Lower leg skin (tissue), 4 donors: Measurements from ENCODE around the gene TP73. TPM values are rescaled to one million over a fixed set of nuclear protein-coding genes. Genes with fewer than 3 reads are reported as not detected.

Experiments used
- DNase-seq, 2 donors: peaks; one replicate each; pipeline ENCODE4 v3.0.0-alpha.2; 2019; ENCODE audit warnings: low spot score in 2 of 2
- H3K4me3 ChIP-seq: fragments of 200-600 bp; sonication (generic); 2 replicates; pipeline ENCODE4 v1.5.1; 2017; ENCODE audit warnings: mild to moderate bottlenecking, low read depth; ENCODE audit not compliant: poor library complexity, severe bottlenecking
- CTCF ChIP-seq, 3 donors: fragments of 450-650 bp; IDR thresholded peaks; one replicate each; pipeline ENCODE4 v1.5.1; 2016; ENCODE audit warnings: antibody characterized with exemption in 3 of 3, mild to moderate bottlenecking in 3 of 3, moderate library complexity in 2 of 3
- POLR2A ChIP-seq, 2 donors: fragments of 450-650 bp; IDR thresholded peaks; one replicate each; pipeline ENCODE4 v1.6.1; 2016 to 2017; ENCODE audit warnings: antibody characterized with exemption in 2 of 2, mild to moderate bottlenecking in 1 of 2, moderate library complexity in 1 of 2
- WGBS, 2 donors: methylation state at CpG; one replicate each; pipeline ENCODE4 v1.1.5; 2018; 5-methylcytosine and 5-hydroxymethylcytosine counted together
- intact Hi-C: fragments of 100-400 bp; cut with DNase I; formaldehyde crosslinking; loops from one replicate; pipeline ENCODE4 v1.15.0; 2023; ENCODE audit warnings: low total_unique reads
- total RNA-seq, 4 donors: library from RNA; depleted of rRNA; stranded (reverse); fragments of >200 nt; gene quantifications; one replicate each; pipeline ENCODE4 v1.1.0, GENCODE V29; 2016

TP73 gene
- total RNA-seq, 4 donors from 2014 or later = 5.8 to 23.6 (median 11.0) TPM

GRCh38 chr1:3772715-3773571 lies 120.6 kb downstream of the TP73 start, which contains the start of gene SMIM1:
TSS of gene SMIM1 (plus strand) at chr1:3772749. CDS start at chr1:3775374, 2,625 bp downstream.
- peak within 1 kb of the TSS; percentile 29 for H3K4me3 ChIP-seq
- TF ChIP-seq POLR2A (IDR thresholded peaks at IDR 0.05) (no peak), CTCF (IDR thresholded peaks at IDR 0.05) (no peak)
- intact Hi-C loops = no loop called here
- 22 to 35% methylated on average over 23 to 36 of the region's 55 CpGs for WGBS, 2 donors
- DNase-seq = peak in 1 of 2 donors; percentile 86

- WGBS, 2 donors = 56 to 59% methylated on average over 12 to 16 of the region's 16 CpGs
- H3K4me3 ChIP-seq = no peak overlapping the region
- DNase-seq = peak in 1 of 2 donors; percentile 85
- TF ChIP-seq POLR2A (IDR thresholded peaks at IDR 0.05) (no peak), CTCF (IDR thresholded peaks at IDR 0.05) (no peak)
- intact Hi-C loops = no loop called here
These were observed 121.4 kb downstream of the TP73 start for GRCh38 chr1:3773572-3774275.

- DNase-seq = no peak
These were observed 122.1 kb downstream of the TP73 start for GRCh38 chr1:3774276-3774945.

GRCh38 chr1:3774946-3775489 lies 122.7 kb downstream of the TP73 start:
- intact Hi-C loops = no loop called here
- DNase-seq = no peak
- TF ChIP-seq CTCF (IDR thresholded peaks at IDR 0.05) (no peak), POLR2A (IDR thresholded peaks at IDR 0.05) (no peak)
- 68 to 72% methylated on average over 14 to 16 of the region's 17 CpGs for WGBS, 2 donors
- no peak overlapping the region for H3K4me3 ChIP-seq

More at GRCh38 chr1:3774276-3774945, 122.1 kb downstream of the TP73 start:
- TF ChIP-seq POLR2A (IDR thresholded peaks at IDR 0.05) = no peak
- TF ChIP-seq CTCF (IDR thresholded peaks at IDR 0.05) = no peak
- 72 to 80% methylated on average over 5 to 11 of the region's 19 CpGs for WGBS, 2 donors
- intact Hi-C loops = no loop called here
- H3K4me3 ChIP-seq = no peak overlapping the region

GRCh38 chr1:3775490-3776230 lies 123.3 kb downstream of the TP73 start:
- WGBS, 2 donors = 23 to 32% methylated on average over 10 to 22 of the region's 27 CpGs
- intact Hi-C loops = no loop called here
- peak in 1 of 2 donors; percentile 87 for DNase-seq
- no peak overlapping the region for H3K4me3 ChIP-seq
- no peak for TF ChIP-seq CTCF (IDR thresholded peaks at IDR 0.05)
- no peak for TF ChIP-seq POLR2A (IDR thresholded peaks at IDR 0.05)
